ENCODE data around the gene SMIM8. TPM values are rescaled to one million over a fixed set of nuclear protein-coding genes. Genes with fewer than 3 reads are reported as not detected.

Gene SMIM8
- polyA plus RNA-seq, 6 donors from 2014 or later = 13.2 to 19.9 (median 16.8) TPM

DNA sequence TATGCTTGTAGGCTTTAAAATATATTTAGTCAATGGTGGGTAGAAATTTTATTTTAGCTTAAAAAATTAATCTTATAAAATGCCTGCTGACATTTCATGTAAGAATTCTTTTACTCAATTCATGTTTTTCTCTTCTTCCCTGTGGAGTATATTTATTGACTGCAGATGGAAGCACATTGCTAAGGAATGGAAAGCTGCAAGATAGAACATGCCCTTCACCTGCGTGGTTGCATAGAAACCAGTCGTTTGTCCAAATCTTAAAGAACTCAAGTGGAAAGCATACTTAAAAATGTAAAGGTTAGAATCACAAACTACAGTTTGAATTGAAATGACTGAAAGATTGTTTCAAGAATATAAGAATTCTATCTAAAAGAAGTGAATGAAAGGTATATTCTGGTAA lies 52.9 kb downstream of the SMIM8 start:
- DNase-seq = no peak
- no peak for ATAC-seq (ENCODE audit: low read depth in 2 of 2)
- Mint-ChIP-seq H3K4me3 (no peak overlapping the region), H3K4me1 (peaks cover 11 to 12% (median 12%) of the 10 kb centered on the region in 3 donors), H3K9me3 (peaks cover 0 to 2% (median 0%) of the 10 kb centered on the region in 7 donors), H3K27ac (no peak overlapping the region), H3K36me3 (no peaks in the 10 kb centered on the region), H3K27me3 (no peaks in the 10 kb centered on the region)

DNA sequence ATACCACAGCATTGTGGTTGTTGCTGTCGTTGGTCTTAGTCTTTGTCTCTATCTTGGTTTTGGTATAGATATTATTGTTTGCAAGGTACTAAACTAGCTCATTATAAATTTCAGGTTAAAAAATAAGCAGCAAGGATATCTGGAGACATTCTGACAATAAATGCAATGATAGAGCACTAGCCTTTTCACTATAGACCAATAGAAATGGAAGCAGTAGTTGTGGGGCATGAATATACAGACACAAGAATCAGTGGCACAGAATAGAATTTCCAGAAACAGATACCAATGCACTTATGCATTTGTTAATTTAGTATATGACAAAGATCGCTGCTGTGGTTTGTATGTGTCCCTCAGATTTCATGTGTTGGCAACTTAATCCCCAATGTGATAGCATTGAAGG lies 54.3 kb downstream of the SMIM8 start:
- Mint-ChIP-seq H3K4me1 (peaks cover 11 to 12% (median 12%) of the 10 kb centered on the region in 3 donors), H3K9me3 (peaks cover 0 to 2% (median 0%) of the 10 kb centered on the region in 7 donors), H3K27me3 (no peaks in the 10 kb centered on the region), H3K27ac (peak overlapping the region in 1 of 6 donors; percentile 40), H3K36me3 (no peaks in the 10 kb centered on the region), H3K4me3 (no peak overlapping the region)
- DNase-seq (no peak), ATAC-seq (ENCODE audit: low read depth in 2 of 2) (no peak)

DNA sequence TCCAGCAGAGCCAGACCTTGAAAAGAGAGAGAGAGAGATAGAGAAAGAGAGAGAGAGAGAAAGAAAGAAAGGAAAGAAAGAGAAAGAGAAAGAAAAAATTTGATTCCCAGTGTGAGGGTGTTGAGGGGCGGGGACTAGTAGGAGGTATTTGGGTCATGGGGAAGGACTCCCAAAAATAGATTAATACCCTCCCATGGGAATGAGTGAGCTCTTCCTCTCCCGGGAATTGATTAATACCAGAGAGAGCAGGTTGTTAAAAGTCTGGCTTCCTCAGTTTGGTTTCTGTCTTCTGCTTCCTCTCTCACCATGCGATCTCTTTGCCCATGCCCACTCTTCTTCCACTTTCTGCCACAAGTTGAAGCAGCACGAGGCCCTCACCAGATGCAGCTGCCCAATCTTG lies 56.6 kb downstream of the SMIM8 start:
- Mint-ChIP-seq H3K36me3 (no peaks in the 10 kb centered on the region), H3K4me3 (peak overlapping the region in 6 of 8 donors; percentile 5 to 84 (median 49)), H3K9me3 (no peaks in the 10 kb centered on the region), H3K27me3 (no peaks in the 10 kb centered on the region), H3K4me1 (peaks cover 11 to 12% (median 12%) of the 10 kb centered on the region in 3 donors), H3K27ac (peak overlapping the region; percentile 14 to 82 (median 51))
- DNase-seq = peak; percentile 6
- peak; percentile 50 to 58 for ATAC-seq (ENCODE audit: low read depth in 2 of 2)

DNA sequence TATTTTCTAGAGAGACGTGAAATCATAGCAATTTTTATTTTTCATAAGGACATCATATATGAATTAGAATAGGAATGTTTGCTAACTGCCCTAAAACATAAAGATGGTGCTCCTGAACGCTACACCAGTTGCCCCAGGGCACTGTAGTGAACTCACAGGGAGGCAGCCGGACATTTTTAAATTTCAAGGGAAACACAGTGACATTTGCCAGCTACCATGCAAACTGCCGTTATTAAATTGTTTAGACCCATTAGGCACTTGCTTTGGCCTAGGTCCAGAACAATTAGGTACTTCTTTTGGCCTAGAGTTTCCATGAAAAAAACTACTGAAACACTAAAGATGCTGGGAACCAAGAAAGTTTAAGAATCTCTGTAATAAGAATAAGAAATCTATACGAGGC lies 60.5 kb downstream of the SMIM8 start:
- peaks cover 11 to 12% (median 12%) of the 10 kb centered on the region in 3 donors for H3K4me1 Mint-ChIP-seq
- H3K4me3 Mint-ChIP-seq = no peak overlapping the region
- ATAC-seq (ENCODE audit: low read depth in 2 of 2) = no peak

DNA sequence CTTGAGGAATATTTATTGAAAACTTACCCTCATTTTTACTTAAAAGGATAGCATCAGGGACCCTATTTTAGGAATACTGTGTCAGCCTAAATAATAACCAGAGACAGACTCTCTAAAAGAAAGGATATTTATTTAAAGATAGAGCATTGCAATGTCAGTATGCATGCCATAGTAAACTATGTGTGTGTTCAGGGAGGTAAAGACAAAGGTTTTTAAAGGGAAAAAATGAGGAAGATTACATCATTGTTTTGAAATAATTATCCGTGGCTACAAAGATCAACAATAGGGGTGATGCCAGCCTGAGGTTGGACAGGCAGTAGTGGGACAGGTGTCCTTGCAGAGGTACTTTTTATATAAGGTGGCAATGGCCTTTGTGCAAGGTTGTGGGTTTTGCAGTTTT lies 61.6 kb downstream of the SMIM8 start:
- H3K4me3 Mint-ChIP-seq = no peak overlapping the region
- no peaks in the 10 kb centered on the region for H3K27me3 Mint-ChIP-seq
- H3K36me3 Mint-ChIP-seq = no peaks in the 10 kb centered on the region
- peaks cover 2 to 6% (median 4%) of the 10 kb centered on the region in 3 donors for H3K4me1 Mint-ChIP-seq
- DNase-seq (no peak), ATAC-seq (ENCODE audit: low read depth in 2 of 2) (no peak)
- H3K9me3 Mint-ChIP-seq = no peaks in the 10 kb centered on the region
- H3K27ac Mint-ChIP-seq = no peak overlapping the region

More for the DNA sequence above, 60.5 kb downstream of the SMIM8 start:
- Mint-ChIP-seq H3K9me3 (no peaks in the 10 kb centered on the region), H3K27ac (no peak overlapping the region), H3K27me3 (no peaks in the 10 kb centered on the region), H3K36me3 (no peaks in the 10 kb centered on the region)
- DNase-seq = no peak

DNA sequence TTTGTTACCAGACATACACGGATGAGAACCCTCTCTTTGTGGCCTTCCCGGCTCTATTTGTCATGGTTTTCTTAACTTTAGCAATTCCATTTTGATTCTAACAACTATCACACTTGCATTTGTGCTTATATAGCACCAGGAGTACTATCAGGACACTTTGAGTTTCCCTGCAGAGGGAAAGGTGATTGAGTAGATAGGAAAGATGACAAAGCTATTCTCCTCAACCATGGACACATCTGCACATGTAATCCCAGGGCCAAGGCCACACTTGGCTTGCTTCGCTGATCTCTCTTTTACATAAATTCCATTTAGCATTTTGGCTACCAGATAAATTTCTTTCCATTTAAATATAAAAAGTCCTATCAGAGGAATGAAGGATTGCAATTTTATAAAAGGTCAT lies 62.1 kb downstream of the SMIM8 start:
- DNase-seq = no peak
- no peak overlapping the region for H3K27ac Mint-ChIP-seq
- no peak for ATAC-seq (ENCODE audit: low read depth in 2 of 2)
- no peak overlapping the region for H3K4me3 Mint-ChIP-seq
- peaks cover 0 to 3% (median 0%) of the 10 kb centered on the region in 3 donors for H3K4me1 Mint-ChIP-seq
- H3K27me3 Mint-ChIP-seq = no peaks in the 10 kb centered on the region
- no peaks in the 10 kb centered on the region for H3K36me3 Mint-ChIP-seq
- H3K9me3 Mint-ChIP-seq = no peaks in the 10 kb centered on the region

DNA sequence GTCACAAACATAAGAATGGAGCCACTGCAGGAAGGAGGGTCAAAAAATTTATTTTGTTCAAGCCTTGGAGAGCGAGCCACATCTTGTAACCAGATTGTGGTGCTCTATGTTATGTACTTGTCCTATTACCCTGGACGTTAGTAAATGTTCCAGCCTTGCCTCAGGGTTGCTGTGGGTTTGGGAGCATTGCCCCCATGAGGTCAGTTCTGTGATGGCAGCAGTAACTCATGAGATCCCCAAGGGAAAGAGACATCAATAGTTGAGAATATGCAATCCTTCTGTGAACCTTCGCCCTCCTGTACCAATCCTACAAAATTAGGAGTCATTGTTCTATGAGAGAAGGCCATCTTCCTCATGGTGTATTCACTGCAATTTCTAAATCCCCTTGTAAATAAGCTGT lies 68.9 kb downstream of the SMIM8 start:
- Mint-ChIP-seq H3K4me1 (no peaks in the 10 kb centered on the region), H3K36me3 (no peaks in the 10 kb centered on the region), H3K27ac (no peak overlapping the region), H3K4me3 (no peak overlapping the region), H3K27me3 (no peaks in the 10 kb centered on the region), H3K9me3 (no peaks in the 10 kb centered on the region)
- DNase-seq (no peak), ATAC-seq (ENCODE audit: low read depth in 2 of 2) (no peak)

Other genes with a start within 250 kb of the SMIM8 start
- not detected for gene CGA, start 227.5 kb upstream of the SMIM8 start, polyA plus RNA-seq (ENCODE audit: low read depth in 6 of 6)
- gene ZNF292, start 167.0 kb upstream of the SMIM8 start, polyA plus RNA-seq (ENCODE audit: low read depth in 6 of 6) = 10 to 100 TPM; 19.4 to 48.9 (median 38.4) TPM
- gene GJB7, start 6.7 kb downstream of the SMIM8 start, polyA plus RNA-seq (ENCODE audit: low read depth in 6 of 6) = under 1 TPM in 3 of 6 donors, not detected in 3; 0.38 to 0.57 (median 0.48) TPM
- gene C6orf163, start 22.2 kb downstream of the SMIM8 start, polyA plus RNA-seq (ENCODE audit: low read depth in 6 of 6) = 1 to 10 TPM in 1 of 6 donors, under 1 TPM in 4, not detected in 1; 0.24 to 1.1 (median 0.71) TPM
- not detected for gene CFAP206, start 85.4 kb downstream of the SMIM8 start, polyA plus RNA-seq (ENCODE audit: low read depth in 6 of 6)
- gene SLC35A1, start 150.4 kb downstream of the SMIM8 start, polyA plus RNA-seq (ENCODE audit: low read depth in 6 of 6) = 10 to 100 TPM; 18.0 to 26.6 (median 25.4) TPM